ENCODE data around the gene AIG1. TPM values are rescaled to one million over a fixed set of nuclear protein-coding genes. Genes with fewer than 3 reads are reported as not detected.

Gene AIG1
- total RNA-seq, 1 donor from 2014 or later = 4.7 TPM

DNA sequence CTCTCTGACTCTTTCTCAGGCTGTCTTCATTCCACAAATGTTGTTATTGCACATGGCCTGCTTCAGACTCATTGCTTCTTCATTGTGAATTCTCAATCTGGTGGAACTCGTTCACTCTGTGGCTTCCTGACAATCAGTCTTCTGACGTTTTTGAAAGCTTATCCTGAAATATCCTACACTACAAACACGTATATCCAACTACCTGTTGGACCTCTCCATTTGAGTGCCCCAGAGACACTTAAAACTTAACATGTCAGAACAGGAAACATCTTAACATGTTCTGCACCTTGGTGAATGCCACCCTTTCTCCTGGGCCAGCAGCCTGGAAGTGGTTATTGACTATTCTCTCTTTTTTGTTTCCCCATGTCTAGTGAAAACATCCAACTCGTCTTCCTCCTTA, 50.8 kb downstream of the AIG1 start:
- Mint-ChIP-seq H3K27me3 (no peaks in the 10 kb centered on the region), H3K4me3 (no peak overlapping the region), H3K9me3 (peaks cover 14% of the 10 kb centered on the region), H3K36me3 (ENCODE audit: low read depth) (no peaks in the 10 kb centered on the region), H3K27ac (no peak overlapping the region), H3K4me1 (peaks cover 6% of the 10 kb centered on the region)
- intact Hi-C loops (cut with micrococcal nuclease) = no loop called here
- peak; percentile 14 for DNase-seq

DNA sequence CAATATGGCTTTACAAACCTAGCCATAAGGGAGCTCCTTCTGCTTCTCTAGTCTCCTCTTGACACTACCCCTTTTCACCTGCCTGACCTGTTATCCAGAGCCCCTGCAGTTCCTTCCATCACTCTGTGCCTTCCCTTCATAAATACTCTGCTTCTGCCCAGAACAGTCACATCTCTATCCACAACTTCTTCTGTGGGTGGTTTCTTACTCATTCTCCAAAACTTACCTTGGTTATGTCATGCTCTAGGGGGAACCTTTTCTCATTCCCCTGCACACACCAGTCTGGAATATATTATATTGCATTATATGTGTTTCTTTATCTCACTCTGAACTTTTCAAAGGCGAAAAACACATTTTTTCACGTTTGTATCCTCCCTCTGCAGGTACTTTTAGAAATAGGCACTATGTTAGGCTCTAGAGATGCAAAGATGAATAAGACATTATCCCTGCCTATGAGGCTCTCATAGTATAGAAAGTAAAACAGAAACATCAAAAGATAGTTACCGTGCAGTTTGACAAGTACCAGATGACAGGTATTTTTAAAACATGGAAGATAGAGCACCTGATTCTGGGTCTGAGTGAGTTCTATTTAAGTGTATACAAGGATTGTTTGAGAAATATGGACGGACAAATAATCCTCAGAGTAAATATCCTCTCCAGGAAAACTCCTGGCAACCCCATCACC, 51.5 kb downstream of the AIG1 start:
- peak; percentile 29 for DNase-seq
- Mint-ChIP-seq H3K9me3 (peaks cover 14% of the 10 kb centered on the region), H3K27me3 (no peaks in the 10 kb centered on the region), H3K4me1 (peaks cover 6% of the 10 kb centered on the region), H3K36me3 (ENCODE audit: low read depth) (no peaks in the 10 kb centered on the region), H3K27ac (no peak overlapping the region), H3K4me3 (no peak overlapping the region)
- intact Hi-C loops (cut with micrococcal nuclease) = no loop called here

DNA sequence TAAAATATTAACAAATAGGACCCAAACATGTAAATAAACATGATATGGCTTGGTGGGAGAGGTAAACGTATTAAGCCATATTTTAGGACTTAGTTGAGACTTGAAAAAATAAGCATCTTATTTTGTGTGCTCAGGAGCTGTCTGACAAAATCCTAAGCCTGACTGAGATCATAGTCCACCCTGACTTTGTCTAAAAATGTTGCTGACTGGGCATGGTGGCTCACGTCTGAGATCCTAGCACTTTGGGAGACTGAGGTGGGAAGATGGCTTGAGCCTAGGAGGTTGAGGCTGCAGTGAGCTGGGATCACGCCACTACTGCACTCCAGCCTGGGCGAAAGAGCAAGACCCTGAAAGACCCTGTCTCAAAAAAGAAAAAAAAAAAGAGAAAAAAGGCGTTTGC, 52.1 kb downstream of the AIG1 start:
- DNase-seq = peak; percentile 28
- Mint-ChIP-seq H3K36me3 (ENCODE audit: low read depth) (no peaks in the 10 kb centered on the region), H3K4me3 (no peak overlapping the region), H3K4me1 (peaks cover 6% of the 10 kb centered on the region), H3K9me3 (peaks cover 14% of the 10 kb centered on the region), H3K27ac (no peak overlapping the region), H3K27me3 (no peaks in the 10 kb centered on the region)
- intact Hi-C loops (cut with micrococcal nuclease) = no loop called here

DNA sequence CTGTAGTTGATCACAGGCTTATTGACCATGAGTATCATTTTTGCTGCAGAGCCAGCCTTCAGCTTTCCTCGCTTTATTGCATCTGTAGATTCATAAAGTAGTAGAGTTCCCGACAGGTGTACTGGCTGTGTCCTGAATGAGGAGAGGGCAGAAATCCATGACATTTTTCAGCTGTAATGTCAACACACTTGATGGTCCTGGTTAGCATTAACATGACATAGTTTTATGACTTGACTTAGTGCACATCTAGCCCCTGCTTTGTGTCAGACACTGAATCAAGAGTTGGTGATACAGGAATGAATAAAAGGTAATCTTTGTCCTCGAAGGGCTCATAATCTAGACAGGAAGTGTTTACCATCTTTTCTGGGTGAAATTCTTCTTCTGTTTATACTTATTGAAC, 55.0 kb downstream of the AIG1 start:
- H3K27me3 Mint-ChIP-seq = no peaks in the 10 kb centered on the region
- H3K4me3 Mint-ChIP-seq = no peak overlapping the region
- peaks cover 10% of the 10 kb centered on the region for H3K9me3 Mint-ChIP-seq
- H3K36me3 Mint-ChIP-seq (ENCODE audit: low read depth) = no peaks in the 10 kb centered on the region
- intact Hi-C loops (cut with micrococcal nuclease) = no loop called here
- no peak overlapping the region for H3K27ac Mint-ChIP-seq
- DNase-seq = peak; percentile 41
- H3K4me1 Mint-ChIP-seq = peaks cover 6% of the 10 kb centered on the region

DNA sequence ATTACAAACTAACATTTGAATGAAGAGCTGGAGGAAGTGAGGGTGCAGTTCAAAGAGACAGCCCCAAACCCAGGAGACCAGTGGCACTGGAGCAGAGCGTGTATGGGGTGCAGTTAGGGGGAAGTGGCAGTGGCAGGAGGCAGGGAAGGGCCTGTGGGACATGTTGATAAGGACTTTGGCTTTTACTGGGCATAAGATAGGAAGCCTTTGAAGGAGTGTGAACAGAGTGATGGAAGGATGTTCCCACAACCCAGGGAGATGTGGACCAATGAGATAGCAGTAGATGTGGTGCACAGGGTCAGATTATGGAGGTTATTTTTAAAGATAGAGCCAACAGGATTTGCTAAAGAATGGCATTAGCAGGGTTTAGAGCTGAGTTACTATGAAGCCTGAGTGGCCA, 56.4 kb downstream of the AIG1 start:
- H3K36me3 Mint-ChIP-seq (ENCODE audit: low read depth) = peaks cover 1% of the 10 kb centered on the region
- H3K27ac Mint-ChIP-seq = no peak overlapping the region
- H3K4me3 Mint-ChIP-seq = no peak overlapping the region
- H3K27me3 Mint-ChIP-seq = no peaks in the 10 kb centered on the region
- intact Hi-C loops (cut with micrococcal nuclease) = no loop called here
- H3K4me1 Mint-ChIP-seq = peaks cover 3% of the 10 kb centered on the region
- peak; percentile 46 for DNase-seq
- peaks cover 9% of the 10 kb centered on the region for H3K9me3 Mint-ChIP-seq

DNA sequence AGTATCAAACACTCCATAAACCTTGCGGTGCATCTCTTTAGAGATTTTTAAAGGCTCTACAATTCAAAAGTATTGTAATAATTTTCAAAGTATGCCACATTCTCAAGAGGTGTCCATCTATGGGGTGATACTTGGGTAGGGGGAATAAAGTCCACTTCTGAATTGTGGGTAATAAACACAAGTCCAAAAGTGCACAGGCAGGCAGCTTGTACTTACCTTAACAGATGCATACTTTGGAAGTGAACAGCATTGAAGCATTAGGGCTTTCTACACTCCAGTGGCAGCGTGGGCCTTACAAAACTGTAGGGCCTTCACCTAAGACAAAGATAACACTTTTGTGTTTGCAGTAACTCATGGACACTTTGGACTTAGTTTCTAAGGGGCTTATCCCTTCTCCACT, 58.6 kb downstream of the AIG1 start:
- Mint-ChIP-seq H3K4me3 (no peak overlapping the region), H3K27me3 (no peaks in the 10 kb centered on the region), H3K27ac (no peak overlapping the region), H3K4me1 (no peaks in the 10 kb centered on the region), H3K36me3 (ENCODE audit: low read depth) (peaks cover 1% of the 10 kb centered on the region), H3K9me3 (peaks cover 13% of the 10 kb centered on the region)
- intact Hi-C loops (cut with micrococcal nuclease) = no loop called here
- peak; percentile 28 for DNase-seq

DNA sequence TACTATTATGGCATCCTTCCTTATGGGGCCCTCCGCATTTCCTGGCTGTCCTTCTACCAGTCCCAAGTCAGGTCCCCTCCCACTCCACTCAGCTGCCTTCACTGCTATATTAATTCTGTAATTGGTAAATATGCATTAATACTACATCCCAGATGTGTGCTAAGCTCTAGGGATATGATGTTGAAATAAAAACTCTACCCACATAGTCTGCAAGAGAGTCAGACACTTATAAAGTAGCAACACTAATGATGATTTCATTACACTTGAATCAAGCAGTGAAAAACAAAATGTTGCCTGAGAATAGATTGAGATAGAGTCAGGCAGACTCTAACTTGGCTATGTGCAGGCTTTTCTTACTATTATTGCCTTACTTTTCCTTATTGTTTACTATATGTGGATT, 62.4 kb downstream of the AIG1 start:
- H3K9me3 Mint-ChIP-seq = peaks cover 10% of the 10 kb centered on the region
- H3K36me3 Mint-ChIP-seq (ENCODE audit: low read depth) = peaks cover 1% of the 10 kb centered on the region
- intact Hi-C loops (cut with micrococcal nuclease) = no loop called here
- no peak overlapping the region for H3K27ac Mint-ChIP-seq
- peaks cover 6% of the 10 kb centered on the region for H3K4me1 Mint-ChIP-seq
- no peak overlapping the region for H3K4me3 Mint-ChIP-seq
- H3K27me3 Mint-ChIP-seq = no peaks in the 10 kb centered on the region
- no peak for DNase-seq

DNA sequence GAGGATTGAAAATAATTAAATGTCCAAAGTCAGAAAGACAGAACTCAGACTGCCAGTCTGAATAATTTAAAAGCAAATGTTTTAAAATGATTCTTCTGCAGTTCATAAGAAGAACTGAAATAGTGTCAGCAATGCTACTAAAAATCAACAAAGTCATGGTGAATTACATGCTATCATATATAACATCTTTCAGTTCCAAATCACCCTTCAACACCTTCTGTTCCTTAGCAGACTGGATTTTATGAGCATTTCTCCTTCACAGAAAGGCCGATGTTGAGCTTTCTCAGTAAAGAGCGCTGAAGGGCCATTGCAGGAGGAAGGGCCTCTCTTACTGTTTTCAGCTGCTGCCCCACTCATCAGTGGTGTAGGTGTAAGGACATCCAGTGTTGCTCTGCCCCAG, 63.3 kb downstream of the AIG1 start:
- Mint-ChIP-seq H3K36me3 (ENCODE audit: low read depth) (peaks cover 1% of the 10 kb centered on the region), H3K9me3 (peaks cover 10% of the 10 kb centered on the region), H3K4me3 (no peak overlapping the region), H3K4me1 (peaks cover 6% of the 10 kb centered on the region), H3K27me3 (no peaks in the 10 kb centered on the region), H3K27ac (no peak overlapping the region)
- intact Hi-C loops (cut with micrococcal nuclease) = no loop called here
- no peak for DNase-seq

DNA sequence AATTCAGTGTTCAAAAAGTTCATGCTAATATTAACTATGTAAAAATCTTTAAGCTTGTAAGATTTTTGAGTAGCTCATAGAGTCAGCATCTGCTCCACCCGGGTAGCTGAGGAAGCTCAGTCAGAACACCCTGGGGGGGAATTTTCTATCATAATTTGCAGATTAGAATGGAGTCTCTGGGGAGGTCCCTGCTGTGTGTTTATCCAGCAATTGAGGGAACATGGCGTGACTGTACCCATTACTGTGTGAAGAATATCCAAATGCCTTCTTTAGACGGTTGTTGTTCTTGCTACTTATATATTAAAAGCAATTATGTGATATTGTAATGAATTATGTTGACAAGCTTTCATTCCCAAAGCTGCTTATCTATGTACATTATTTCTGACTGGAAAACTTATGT, 64.8 kb downstream of the AIG1 start:
- H3K27me3 Mint-ChIP-seq = no peaks in the 10 kb centered on the region
- H3K36me3 Mint-ChIP-seq (ENCODE audit: low read depth) = peaks cover 1% of the 10 kb centered on the region
- H3K4me3 Mint-ChIP-seq = no peak overlapping the region
- H3K27ac Mint-ChIP-seq = no peak overlapping the region
- DNase-seq = peak; percentile 27
- H3K9me3 Mint-ChIP-seq = peaks cover 10% of the 10 kb centered on the region
- H3K4me1 Mint-ChIP-seq = peaks cover 6% of the 10 kb centered on the region
- intact Hi-C loops (cut with micrococcal nuclease) = no loop called here

DNA sequence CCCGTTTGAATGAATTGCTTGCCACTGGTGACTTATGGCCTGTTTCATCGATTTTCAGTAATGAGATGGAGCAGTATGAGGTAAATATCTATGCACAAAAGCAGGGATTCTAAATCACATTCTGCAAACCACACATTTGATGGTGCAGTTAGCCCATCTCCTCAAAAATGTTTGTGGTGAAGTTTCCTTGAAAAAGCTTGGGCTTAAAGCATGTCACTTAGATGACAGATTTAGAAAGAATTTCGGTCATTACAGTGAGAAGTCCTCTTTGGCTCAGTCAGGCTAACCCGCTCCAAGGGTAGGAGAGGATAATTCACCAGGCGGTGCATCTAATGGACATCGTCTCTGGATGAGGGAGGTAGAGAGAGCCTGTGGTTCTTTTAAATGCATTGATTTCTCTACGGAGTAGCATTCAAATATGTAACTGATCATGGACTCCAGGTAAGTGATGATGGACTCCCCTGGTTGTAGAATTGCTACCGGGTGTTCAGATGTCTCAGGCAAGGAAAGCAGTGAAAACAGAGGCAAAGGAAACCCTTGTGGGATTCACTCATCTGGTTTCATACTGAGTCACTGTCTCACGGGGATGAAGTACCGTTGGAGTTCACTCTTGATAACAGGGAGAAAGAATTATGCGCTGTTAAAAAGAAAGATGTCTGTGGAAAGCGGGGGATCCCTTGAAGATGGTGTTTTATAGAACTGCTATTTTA, 65.3 kb downstream of the AIG1 start:
- H3K27ac Mint-ChIP-seq = peak overlapping the region; percentile 23

DNA sequence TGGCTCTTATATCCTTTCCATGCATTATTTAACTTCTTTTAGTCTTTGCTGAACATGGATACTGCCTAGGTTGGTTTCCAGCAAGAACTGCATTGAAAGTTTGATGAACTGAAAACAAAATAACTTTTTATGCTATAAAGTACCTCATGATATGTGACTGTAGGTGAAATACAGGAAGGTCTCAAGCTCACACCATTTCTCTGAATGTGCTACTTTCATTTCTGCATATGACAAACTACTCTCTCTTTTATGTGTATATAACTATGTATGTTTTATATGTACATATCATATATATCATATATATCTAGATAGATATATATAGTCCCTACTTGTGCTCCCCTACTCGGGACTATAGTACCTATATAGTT, 65.9 kb downstream of the AIG1 start:
- Mint-ChIP-seq H3K27ac (no peak overlapping the region), H3K4me1 (peaks cover 6% of the 10 kb centered on the region), H3K36me3 (ENCODE audit: low read depth) (peaks cover 2% of the 10 kb centered on the region), H3K4me3 (no peak overlapping the region), H3K9me3 (peaks cover 8% of the 10 kb centered on the region), H3K27me3 (no peaks in the 10 kb centered on the region)
- intact Hi-C loops (cut with micrococcal nuclease) = no loop called here
- DNase-seq = no peak

More for the DNA sequence above, 65.3 kb downstream of the AIG1 start:
- Mint-ChIP-seq H3K4me1 (peaks cover 6% of the 10 kb centered on the region), H3K9me3 (peaks cover 13% of the 10 kb centered on the region), H3K27me3 (no peaks in the 10 kb centered on the region), H3K4me3 (no peak overlapping the region), H3K36me3 (ENCODE audit: low read depth) (peaks cover 3% of the 10 kb centered on the region)
- DNase-seq = peak; percentile 47
- intact Hi-C loops (cut with micrococcal nuclease) = no loop called here

DNA sequence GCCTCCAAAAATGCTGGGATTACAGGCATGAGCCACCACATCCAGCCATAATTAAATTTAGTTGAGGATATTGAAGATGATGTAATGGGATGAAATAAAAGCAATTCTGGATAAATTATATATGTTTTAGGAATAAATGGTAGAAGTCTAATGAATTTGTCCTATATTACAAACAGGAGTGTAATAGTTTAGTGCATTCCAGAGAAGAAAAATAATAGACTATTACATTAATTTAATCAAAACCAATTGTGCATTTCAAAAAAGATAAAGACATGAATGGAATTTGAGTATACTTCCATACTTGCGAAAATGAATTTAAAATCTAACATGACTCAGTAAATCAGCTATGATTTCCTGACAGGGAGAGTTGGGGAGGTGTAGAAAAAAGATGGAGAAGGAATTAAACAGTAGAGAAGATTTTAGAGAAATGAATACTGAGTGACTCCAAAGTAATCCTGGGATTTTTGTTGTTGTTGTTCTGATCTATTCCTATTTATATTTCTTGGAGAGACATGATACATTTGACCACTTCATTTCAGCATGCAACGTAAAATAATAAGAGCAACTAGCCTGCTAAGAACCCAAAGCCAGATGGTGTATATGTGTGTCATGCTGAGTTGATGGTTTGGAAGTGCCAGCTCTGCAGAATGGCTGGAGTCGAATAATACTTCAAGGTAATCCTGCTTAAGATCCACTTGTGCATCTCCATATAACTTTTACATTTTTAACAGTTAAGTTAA, 67.4 kb downstream of the AIG1 start:
- DNase-seq = no peak
- Mint-ChIP-seq H3K9me3 (peaks cover 11% of the 10 kb centered on the region), H3K4me1 (peaks cover 6% of the 10 kb centered on the region), H3K27me3 (no peaks in the 10 kb centered on the region), H3K27ac (no peak overlapping the region), H3K36me3 (ENCODE audit: low read depth) (peaks cover 2% of the 10 kb centered on the region), H3K4me3 (no peak overlapping the region)
- intact Hi-C loops (cut with micrococcal nuclease) = no loop called here

DNA sequence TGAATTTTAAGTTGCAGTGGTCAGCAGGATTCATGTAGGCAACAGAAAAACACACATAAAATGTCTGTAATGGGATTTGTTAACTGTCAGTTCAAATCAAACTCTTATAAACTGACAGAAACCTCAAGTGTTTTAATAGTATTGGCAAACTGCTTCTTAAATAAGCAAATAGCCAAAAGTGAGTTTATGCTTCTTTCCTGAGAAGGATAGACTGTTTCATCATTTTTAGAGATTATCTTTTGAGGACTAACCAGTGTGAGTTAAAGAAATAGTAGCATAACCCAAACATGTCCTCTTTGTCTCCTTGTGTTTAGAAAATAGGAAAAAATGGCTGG, 68.0 kb downstream of the AIG1 start:
- H3K9me3 Mint-ChIP-seq = peaks cover 11% of the 10 kb centered on the region
- H3K27me3 Mint-ChIP-seq = no peaks in the 10 kb centered on the region
- no peak for DNase-seq
- H3K4me1 Mint-ChIP-seq = peaks cover 6% of the 10 kb centered on the region
- H3K27ac Mint-ChIP-seq = no peak overlapping the region
- no peak overlapping the region for H3K4me3 Mint-ChIP-seq
- intact Hi-C loops (cut with micrococcal nuclease) = no loop called here
- H3K36me3 Mint-ChIP-seq (ENCODE audit: low read depth) = peaks cover 2% of the 10 kb centered on the region

DNA sequence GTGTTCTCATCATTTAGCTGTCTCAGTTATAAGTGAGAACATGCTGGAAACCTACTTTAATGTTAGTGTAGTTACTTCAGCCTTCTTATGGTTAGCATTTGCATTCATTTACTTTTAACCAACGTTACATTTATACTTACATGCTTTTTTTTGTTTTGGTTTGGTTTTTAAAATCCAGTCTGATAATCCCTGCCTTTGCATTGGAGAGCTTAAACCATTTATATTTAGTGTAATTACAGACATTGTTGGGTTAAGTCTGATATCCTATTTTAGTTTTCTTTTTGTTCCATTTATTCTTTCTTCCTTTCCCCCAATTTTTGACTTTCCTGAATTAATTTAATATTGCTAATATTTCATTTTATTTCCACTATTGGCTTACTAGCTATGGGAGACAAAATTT, 70.2 kb downstream of the AIG1 start:
- Mint-ChIP-seq H3K27ac (no peak overlapping the region), H3K36me3 (ENCODE audit: low read depth) (peaks cover 2% of the 10 kb centered on the region), H3K9me3 (peaks cover 14% of the 10 kb centered on the region), H3K4me1 (peaks cover 9% of the 10 kb centered on the region), H3K27me3 (no peaks in the 10 kb centered on the region), H3K4me3 (no peak overlapping the region)
- no peak for DNase-seq
- intact Hi-C loops (cut with micrococcal nuclease) = no loop called here

All from activated CD4-positive, alpha-beta T cell treated with anti-CD3 and anti-CD28 coated beads, Interleukin-2, amount 10 ng/mL, durations not matched to agents 24 days and 14 days (primary cell).